ENCODE measurements around the gene ARL3.
A peak's percentile ranks its signal among the peaks of the same experiment; 100 is the strongest.

DNA sequence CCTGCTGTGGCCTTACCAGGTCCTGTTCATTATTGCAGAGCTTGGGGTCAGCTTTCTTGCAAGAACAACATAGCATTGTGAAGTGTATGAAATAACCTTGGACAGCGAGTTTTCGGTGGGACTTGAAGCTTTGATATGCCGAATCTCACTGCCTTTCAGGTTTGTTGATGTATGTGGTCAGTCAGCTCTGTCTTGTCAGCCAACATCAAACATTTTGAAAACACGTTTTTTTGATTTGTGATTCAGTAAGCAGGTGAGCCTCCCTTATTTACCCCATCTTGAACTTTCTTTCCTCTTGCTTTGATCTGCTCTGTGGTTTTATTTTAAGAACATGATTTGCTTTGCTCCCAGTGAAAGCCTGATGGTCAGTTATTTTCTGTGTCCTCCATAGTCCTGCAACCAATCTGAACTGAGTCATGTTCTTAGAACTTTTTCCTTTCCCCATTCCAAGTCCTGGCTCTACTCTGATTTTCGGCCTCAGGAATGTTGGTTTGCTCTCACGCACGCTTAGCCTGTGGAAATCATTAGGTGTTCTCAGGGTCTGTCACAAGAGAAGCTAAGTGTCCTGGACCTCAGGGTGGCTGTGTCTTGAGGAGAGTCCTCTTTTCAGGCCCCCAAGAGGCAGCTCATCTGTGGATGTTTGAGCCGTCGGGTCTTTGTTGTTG is 38.2 kb upstream of the ARL3 start:
- TF ChIP-seq, protein P1, sequence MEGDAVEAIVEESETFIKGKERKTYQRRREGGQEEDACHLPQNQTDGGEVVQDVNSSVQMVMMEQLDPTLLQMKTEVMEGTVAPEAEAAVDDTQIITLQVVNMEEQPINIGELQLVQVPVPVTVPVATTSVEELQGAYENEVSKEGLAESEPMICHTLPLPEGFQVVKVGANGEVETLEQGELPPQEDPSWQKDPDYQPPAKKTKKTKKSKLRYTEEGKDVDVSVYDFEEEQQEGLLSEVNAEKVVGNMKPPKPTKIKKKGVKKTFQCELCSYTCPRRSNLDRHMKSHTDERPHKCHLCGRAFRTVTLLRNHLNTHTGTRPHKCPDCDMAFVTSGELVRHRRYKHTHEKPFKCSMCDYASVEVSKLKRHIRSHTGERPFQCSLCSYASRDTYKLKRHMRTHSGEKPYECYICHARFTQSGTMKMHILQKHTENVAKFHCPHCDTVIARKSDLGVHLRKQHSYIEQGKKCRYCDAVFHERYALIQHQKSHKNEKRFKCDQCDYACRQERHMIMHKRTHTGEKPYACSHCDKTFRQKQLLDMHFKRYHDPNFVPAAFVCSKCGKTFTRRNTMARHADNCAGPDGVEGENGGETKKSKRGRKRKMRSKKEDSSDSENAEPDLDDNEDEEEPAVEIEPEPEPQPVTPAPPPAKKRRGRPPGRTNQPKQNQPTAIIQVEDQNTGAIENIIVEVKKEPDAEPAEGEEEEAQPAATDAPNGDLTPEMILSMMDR (IDR thresholded peaks at IDR 0.05): no peak
- no peak for TF ChIP-seq POLR2A (IDR thresholded peaks at IDR 0.05)
- peak in 1 of 2 donors; percentile 69 for TF ChIP-seq EP300 (IDR thresholded peaks at IDR 0.05)
